Measurements from ENCODE around the gene PAQR8. TPM values are rescaled to one million over a fixed set of nuclear protein-coding genes. Genes with fewer than 3 reads are reported as not detected.

The PAQR8 gene
- total RNA-seq, 1 experiment from 2014 or later, result 3.0 TPM

DNA sequence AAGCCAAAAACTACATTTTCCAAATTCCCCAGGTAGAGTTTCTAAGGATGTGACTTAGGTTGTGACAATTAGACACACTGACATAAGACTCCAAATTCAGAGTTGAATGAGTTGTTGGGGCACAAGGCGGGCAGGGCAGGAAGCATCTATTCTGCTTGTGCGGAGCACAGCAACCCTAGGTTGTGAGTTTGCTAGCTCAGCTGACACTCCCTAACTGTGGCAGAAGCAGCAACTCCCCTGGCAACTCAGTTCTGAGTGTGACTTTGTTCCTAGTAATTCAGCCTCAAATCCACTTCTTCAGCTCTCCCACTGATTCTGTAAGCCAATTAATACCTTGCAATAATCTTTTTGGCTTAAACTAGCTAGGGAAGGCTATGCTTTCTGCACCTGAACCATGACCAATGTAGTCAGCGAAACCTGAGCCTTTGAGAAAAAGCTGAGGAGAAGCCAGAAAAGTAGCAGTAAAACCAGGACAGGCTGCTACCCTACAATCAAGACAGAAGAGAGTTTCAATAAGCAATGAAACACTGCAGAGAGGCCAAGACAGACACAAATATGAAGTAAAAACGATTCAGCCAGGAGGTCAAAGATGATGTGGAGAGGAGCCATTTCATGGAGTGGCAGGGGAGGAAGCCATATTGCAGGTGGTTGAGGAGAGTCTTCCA is 30.0 kb upstream of the PAQR8 start:
- no peak overlapping the region for H3K9ac ChIP-seq (ENCODE audit: extremely low read depth, insufficient read length, low read length)
- H4K8ac ChIP-seq (replicated peaks; ENCODE audit: insufficient read length, low read depth, low read length), result no peak overlapping the region
- Mint-ChIP-seq H3K27ac (no peak overlapping the region; a peak in 1 of 7 replicates), H3K4me1 (peaks cover 10 to 20% of the 10 kb centered on the region in 2 experiments), H3K9me3 (no peaks in the 10 kb centered on the region), H3K4me3 (no peak overlapping the region), H3K27me3 (ENCODE audit: low read depth) (peaks cover 10% of the 10 kb centered on the region), H3K36me3 (ENCODE audit: insufficient read depth in 1 of 3, low read depth in 3 of 3) (no peaks in the 10 kb centered on the region)
- H3K4ac ChIP-seq (ENCODE audit: low read depth, low read length), result no peak overlapping the region
- H3K79me2 ChIP-seq (ENCODE audit: insufficient read depth, low read length), result no peaks in the 10 kb centered on the region
- no peak overlapping the region for H3K4me2 ChIP-seq (ENCODE audit: insufficient read depth, insufficient read length, low read length)
- no peak overlapping the region for H3T11ph ChIP-seq (ENCODE audit: low read length)
- H2AFZ ChIP-seq (ENCODE audit: low read length), result no peak overlapping the region
- no peaks in the 10 kb centered on the region for H3K27me3 ChIP-seq (ENCODE audit: insufficient read depth, low read length)
- H3K23me2 ChIP-seq (ENCODE audit: insufficient read length, low read depth, low read length, poor library complexity, severe bottlenecking), result no peaks in the 10 kb centered on the region
- no peak overlapping the region for H4K91ac ChIP-seq (ENCODE audit: insufficient read length, low read depth, low read length)
- no peak overlapping the region for H3K27ac ChIP-seq (ENCODE audit: insufficient read length, low read depth, low read length)
- H3K56ac ChIP-seq (ENCODE audit: insufficient read length, low read depth, low read length), result no peak overlapping the region
- no peak overlapping the region for H2BK20ac ChIP-seq (ENCODE audit: low read depth, low read length, poor library complexity, severe bottlenecking)
- no peak overlapping the region for H4K5ac ChIP-seq (ENCODE audit: insufficient read length, low read depth, low read length)
- no peak overlapping the region for H3K23ac ChIP-seq (ENCODE audit: insufficient read length, low read depth, low read length)
- H2BK120ac ChIP-seq (ENCODE audit: low read depth, low read length, poor library complexity, severe bottlenecking), result no peak overlapping the region
- H3K18ac ChIP-seq (ENCODE audit: insufficient read length, low read depth, low read length), result no peak overlapping the region
- no peak overlapping the region for H2BK5ac ChIP-seq (ENCODE audit: insufficient read length, low read length)
- H2BK12ac ChIP-seq (ENCODE audit: insufficient read length, low read depth, low read length), result no peak overlapping the region
- DNase-seq, result no peak
- H3K9me3 ChIP-seq (ENCODE audit: control insufficient read depth, low read depth, low read length), result no peaks in the 10 kb centered on the region
- no peak for TF ChIP-seq CTCF (conservative IDR thresholded peaks at IDR 0.05)
- no peaks in the 10 kb centered on the region; the same call in 1 of the 2 replicates for H3K4me1 ChIP-seq (ENCODE audit: insufficient read depth, low read length)
- no peaks in the 10 kb centered on the region for H3K79me1 ChIP-seq (ENCODE audit: insufficient read depth, low read depth, low read length, poor library complexity, severe bottlenecking)
- no peak overlapping the region for H3K14ac ChIP-seq (ENCODE audit: insufficient read depth, low read length)
- no peak overlapping the region for H2AK5ac ChIP-seq (ENCODE audit: insufficient read length, low read length)
- no peaks in the 10 kb centered on the region for H4K20me1 ChIP-seq (ENCODE audit: control insufficient read depth, insufficient read depth, insufficient read length)
- WGBS (ENCODE audit: extremely low coverage, insufficient read length, low lambda C conversion rate), result no CpG with 5 or more reads among the region's 4 CpGs
- H2BK15ac ChIP-seq (ENCODE audit: low read depth, low read length), result no peak overlapping the region

Measured in H9 (cell line).